ENCODE measurements around the gene AAK1. TPM values are rescaled to one million over a fixed set of nuclear protein-coding genes. Genes with fewer than 3 reads are reported as not detected.

The AAK1 gene
- total and polyA plus RNA-seq, 2 donors (not counting 3 experiments of a cell fraction or from before 2014, with no cell fraction given): 31.0 to 127 TPM

DNA sequence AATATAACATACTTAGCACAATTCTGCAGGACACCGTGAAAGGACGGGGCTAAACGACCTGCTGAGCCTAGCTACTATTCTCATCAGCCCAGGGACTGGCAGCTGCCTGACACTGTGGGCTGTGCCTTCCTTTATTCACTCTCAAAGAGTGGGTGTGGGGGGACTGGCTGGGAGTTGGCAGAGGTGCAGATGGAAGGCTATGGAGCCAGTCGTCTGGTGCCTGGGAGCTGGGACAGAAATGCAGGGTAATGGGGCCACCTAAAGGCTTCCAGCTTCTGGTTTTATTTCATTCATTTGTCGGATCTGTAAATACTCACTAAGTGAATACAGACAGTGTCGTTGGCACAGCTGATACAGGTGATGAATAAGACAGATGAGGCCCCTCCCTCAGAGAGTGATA, 150.3 kb downstream of the AAK1 start:
- H3K4me1 ChIP-seq (ENCODE audit: control insufficient read depth, extremely low read depth, insufficient read depth, low read length): no peaks in the 10 kb centered on the region
- dilution Hi-C loops (cut with MboI; ENCODE audit: extremely low pct_ligation_motif_present, low sequenced_read_pairs) (no loop called here), intact Hi-C loops (cut with micrococcal nuclease) (no loop called here)
- H3K36me3 ChIP-seq (ENCODE audit: control insufficient read depth in 2 of 2, extremely low read depth in 1 of 2, insufficient read depth in 2 of 2, low read length in 2 of 2): peaks cover 0 to 14% of the 10 kb centered on the region in 2 experiments
- no peak overlapping the region for H3K9ac ChIP-seq (replicated peaks; ENCODE audit: extremely low read depth, insufficient read depth, low read length)
- H3K27me3 ChIP-seq (ENCODE audit: control insufficient read depth in 2 of 2, insufficient read depth in 2 of 2, low read length in 2 of 2): no peaks in the 10 kb centered on the region
- no peak overlapping the region for H3K4me3 ChIP-seq (replicated peaks in 1 of 3; ENCODE audit: insufficient read depth in 1 of 3, low read depth in 1 of 3, low read length in 3 of 3)
- H3K9me3 ChIP-seq (replicated peaks; ENCODE audit: control insufficient read depth, insufficient read depth, low read length): no peaks in the 10 kb centered on the region
- no peaks in the 10 kb centered on the region for H3K9me1 ChIP-seq (replicated peaks; ENCODE audit: control insufficient read depth, extremely low read depth, insufficient read depth, low read length)
- CTCF ChIA-PET: no interaction called here
- POLR2A ChIA-PET: no interaction called here
- BruUV-seq (replicated peaks): no TSS peak
- no peak for FAIRE-seq
- no peaks in the 10 kb centered on the region for H4K20me1 ChIP-seq (replicated peaks; ENCODE audit: control insufficient read depth, extremely low read depth, insufficient read depth, low read length)
- no peak overlapping the region for H2AFZ ChIP-seq (ENCODE audit: low read depth, low read length)
- DNase-seq (ENCODE audit: low read depth, low spot score): no peak
- no peak for TF ChIP-seq FOS (IDR thresholded peaks at IDR 0.05; ENCODE audit: borderline replicate concordance, insufficient read depth, low read length)
- TF ChIP-seq JUN (IDR thresholded peaks at IDR 0.05; ENCODE audit: borderline replicate concordance, insufficient read depth, insufficient read length, low read depth): no peak
- TF ChIP-seq POLR2A (IDR thresholded peaks at IDR 0.05; ENCODE audit: low read depth, low read length): no peak
- no peak for TF ChIP-seq EZH2 (IDR thresholded peaks at IDR 0.05; ENCODE audit: borderline replicate concordance, low read depth, low read length, severe bottlenecking)
- no peak for TF ChIP-seq POLR2AphosphoS5 (IDR thresholded peaks at IDR 0.05; ENCODE audit: insufficient read depth, low read depth, low read length)
- TF ChIP-seq, protein P1, sequence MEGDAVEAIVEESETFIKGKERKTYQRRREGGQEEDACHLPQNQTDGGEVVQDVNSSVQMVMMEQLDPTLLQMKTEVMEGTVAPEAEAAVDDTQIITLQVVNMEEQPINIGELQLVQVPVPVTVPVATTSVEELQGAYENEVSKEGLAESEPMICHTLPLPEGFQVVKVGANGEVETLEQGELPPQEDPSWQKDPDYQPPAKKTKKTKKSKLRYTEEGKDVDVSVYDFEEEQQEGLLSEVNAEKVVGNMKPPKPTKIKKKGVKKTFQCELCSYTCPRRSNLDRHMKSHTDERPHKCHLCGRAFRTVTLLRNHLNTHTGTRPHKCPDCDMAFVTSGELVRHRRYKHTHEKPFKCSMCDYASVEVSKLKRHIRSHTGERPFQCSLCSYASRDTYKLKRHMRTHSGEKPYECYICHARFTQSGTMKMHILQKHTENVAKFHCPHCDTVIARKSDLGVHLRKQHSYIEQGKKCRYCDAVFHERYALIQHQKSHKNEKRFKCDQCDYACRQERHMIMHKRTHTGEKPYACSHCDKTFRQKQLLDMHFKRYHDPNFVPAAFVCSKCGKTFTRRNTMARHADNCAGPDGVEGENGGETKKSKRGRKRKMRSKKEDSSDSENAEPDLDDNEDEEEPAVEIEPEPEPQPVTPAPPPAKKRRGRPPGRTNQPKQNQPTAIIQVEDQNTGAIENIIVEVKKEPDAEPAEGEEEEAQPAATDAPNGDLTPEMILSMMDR (IDR thresholded peaks at IDR 0.05; ENCODE audit: extremely low read depth in 1 of 2, insufficient read depth in 1 of 2, low read depth in 1 of 2, low read length in 2 of 2): no peak
- TF ChIP-seq, protein P2, sequence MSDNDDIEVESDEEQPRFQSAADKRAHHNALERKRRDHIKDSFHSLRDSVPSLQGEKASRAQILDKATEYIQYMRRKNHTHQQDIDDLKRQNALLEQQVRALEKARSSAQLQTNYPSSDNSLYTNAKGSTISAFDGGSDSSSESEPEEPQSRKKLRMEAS (IDR thresholded peaks at IDR 0.05; ENCODE audit: insufficient read depth, insufficient read length): no peak
- TF ChIP-seq MYC (IDR thresholded peaks at IDR 0.05; ENCODE audit: low read depth, low read length): no peak
- TF ChIP-seq GATA2 (IDR thresholded peaks at IDR 0.05; ENCODE audit: insufficient read depth, insufficient read length, low read depth, low read length): no peak
- H3K4me2 ChIP-seq (ENCODE audit: insufficient read depth, low read length): no peak overlapping the region
- H3K79me2 ChIP-seq (ENCODE audit: control insufficient read depth, insufficient read depth, low read length): no peaks in the 10 kb centered on the region
- no peak overlapping the region for H3K27ac ChIP-seq (ENCODE audit: insufficient read depth, low read depth, low read length)

Data from endothelial cell of umbilical vein (primary cell).